Right lung (tissue), 5 donors: ENCODE measurements around the gene MAPK11. TPM values are rescaled to one million over a fixed set of nuclear protein-coding genes. Genes with fewer than 3 reads are reported as not detected.
A peak's percentile ranks its signal among the peaks of the same experiment; 100 is the strongest.

Experiments
- DNase-seq, 2 donors: peaks; one replicate each; pipeline ENCODE4 v3.0.0-alpha.2; 2013
- polyA plus RNA-seq, 5 donors: library from polyadenylated mRNA; unstranded; fragments of 120-200 nt; gene quantifications; one replicate each; pipeline versions ENCODE4 v1.2.1 to v1.2.3, GENCODE V29; 2013; ENCODE audit warnings: inconsistent platforms in 1 of 5, low replicate concordance in 1 of 5; ENCODE audit not compliant: insufficient read length in 5 of 5, insufficient read depth in 1 of 5

The MAPK11 gene
- polyA plus RNA-seq, 5 donors: 12.2 to 20.1 (median 13.3) TPM

GRCh38 chr22:50262460-50262911 lies 7.7 kb downstream of the MAPK11 start:
- DNase-seq: no peak

GRCh38 chr22:50261615-50262459 lies 8.3 kb downstream of the MAPK11 start, which contains the start of gene MAPK12:
TSS of gene MAPK12 (minus strand) at chr22:50261683. CDS start at chr22:50261509, 174 bp downstream.
- no peak for DNase-seq

GRCh38 chr22:50260801-50261614 lies 9.2 kb downstream of the MAPK11 start:
- no peak for DNase-seq

- DNase-seq: no peak
Observed at GRCh38 chr22:50260434-50260800, 9.8 kb downstream of the MAPK11 start.

- DNase-seq: no peak
Observed at GRCh38 chr22:50259302-50259701, 10.9 kb downstream of the MAPK11 start.

GRCh38 chr22:50258361-50259292 lies 11.6 kb downstream of the MAPK11 start:
- DNase-seq: no peak

GRCh38 chr22:50257451-50258360 lies 12.5 kb downstream of the MAPK11 start:
- DNase-seq: no peak

- no peak for DNase-seq
Observed at GRCh38 chr22:50257041-50257440, 13.1 kb downstream of the MAPK11 start.

- DNase-seq: no peak
Observed at GRCh38 chr22:50256258-50256862, 13.8 kb downstream of the MAPK11 start.

- DNase-seq: no peak
Observed at GRCh38 chr22:50255607-50256006, 14.6 kb downstream of the MAPK11 start.

GRCh38 chr22:50255099-50255498 lies 15.1 kb downstream of the MAPK11 start:
- no peak for DNase-seq

GRCh38 chr22:50253941-50254340 lies 16.2 kb downstream of the MAPK11 start:
- DNase-seq: no peak

- DNase-seq: no peak
Observed at GRCh38 chr22:50253046-50253915, 16.9 kb downstream of the MAPK11 start.

- no peak for DNase-seq
Observed at GRCh38 chr22:50252082-50253045, 17.8 kb downstream of the MAPK11 start.

- no peak for DNase-seq
Observed at GRCh38 chr22:50251477-50252081, 18.6 kb downstream of the MAPK11 start.

GRCh38 chr22:50250555-50251476 lies 19.4 kb downstream of the MAPK11 start, which contains the start of gene HDAC10:
TSS of gene HDAC10 (minus strand) at chr22:50251265. CDS start at chr22:50251032, 233 bp downstream.
- peak; percentile 77 to 80 for DNase-seq
